Endothelial cell of hepatic sinusoid (primary cell): ENCODE data around the gene EZR.

Experiments used
- in situ Hi-C: cut with HindIII; loops from 2 replicates; pipeline ENCODE4 v1.10.0; 2017; ENCODE audit warnings: low sequenced_read_pairs

Gene EZR

GRCh38 chr6:158780246-158780884 lies 38.8 kb downstream of the EZR start:
- in situ Hi-C loops = no loop called here

GRCh38 chr6:158778005-158778527 lies 41.1 kb downstream of the EZR start:
- in situ Hi-C loops = no loop called here

GRCh38 chr6:158777510-158777909 lies 41.7 kb downstream of the EZR start:
- in situ Hi-C loops = no loop called here

- in situ Hi-C loops = no loop called here
Observed at GRCh38 chr6:158776737-158777136, 42.4 kb downstream of the EZR start.

GRCh38 chr6:158775832-158776231 lies 43.3 kb downstream of the EZR start:
- in situ Hi-C loops = no loop called here

- in situ Hi-C loops = no loop called here
Observed at GRCh38 chr6:158774717-158775449, 44.3 kb downstream of the EZR start.

GRCh38 chr6:158773581-158774449 lies 45.4 kb downstream of the EZR start:
- in situ Hi-C loops = no loop called here

GRCh38 chr6:158772851-158773371 lies 46.3 kb downstream of the EZR start:
- in situ Hi-C loops = no loop called here

- in situ Hi-C loops = no loop called here
Observed at GRCh38 chr6:158772172-158772571, 47.0 kb downstream of the EZR start.

GRCh38 chr6:158771399-158772152 lies 47.6 kb downstream of the EZR start:
- in situ Hi-C loops = no loop called here

- in situ Hi-C loops = no loop called here
Observed at GRCh38 chr6:158770533-158771330, 48.4 kb downstream of the EZR start.

GRCh38 chr6:158769771-158770432 lies 49.3 kb downstream of the EZR start:
- in situ Hi-C loops = no loop called here

- in situ Hi-C loops = no loop called here
Observed at GRCh38 chr6:158769234-158769770, 49.9 kb downstream of the EZR start.

- in situ Hi-C loops = no loop called here
Observed at GRCh38 chr6:158768436-158768835, 50.7 kb downstream of the EZR start.

GRCh38 chr6:158767709-158768108 lies 51.5 kb downstream of the EZR start:
- in situ Hi-C loops = no loop called here

GRCh38 chr6:158766621-158767455 lies 52.3 kb downstream of the EZR start:
- in situ Hi-C loops = no loop called here

GRCh38 chr6:158765499-158766068 lies 53.6 kb downstream of the EZR start:
- in situ Hi-C loops = no loop called here

GRCh38 chr6:158764926-158765325 lies 54.2 kb downstream of the EZR start:
- in situ Hi-C loops = no loop called here
